HCT116 (cell line): ENCODE data around the gene NIF3L1. TPM values are rescaled to one million over a fixed set of nuclear protein-coding genes. Genes with fewer than 3 reads are reported as not detected.

Experiments used
- ATAC-seq: fragments of 200-7000 bp; cut with Tn5 transposase; 2 replicates; pipeline ENCODE4 v1.9.1; 2020; ENCODE audit warnings: mild to moderate bottlenecking, moderate library complexity
- BruUV-seq: library from RNA; stranded (reverse); fragments of 400-500 nt; replicated peaks from 2 replicates; lab custom pipeline; 2021; lab: Mats Ljungman, UMichigan
- CTCF ChIA-PET: fragments of 300-600 bp; sonication (Branson Sonifier 250); formaldehyde crosslinking; loops from one replicate; lab custom pipeline; 2021; ENCODE audit warnings: antibody characterized with exemption; lab: Charles Lee
- POLR2A ChIA-PET: fragments of 300-600, 350-600 bp; sonication (Branson Sonifier 250); formaldehyde crosslinking; loops from one replicate; lab custom pipeline; 2021; ENCODE audit warnings: antibody characterized with exemption; lab: Charles Lee
- RAD21 ChIA-PET, 2 experiments: fragments of 300-600 bp; sonication (Branson Sonifier 250); formaldehyde crosslinking; loops; one replicate each; lab custom pipeline; 2023; ENCODE audit warnings: low total read pairs in 2 of 2; ENCODE audit not compliant: uncharacterized antibody in 2 of 2, unreplicated experiment in 2 of 2, low non-redundant PET in 1 of 2; lab: Charles Lee
- DNase-seq: peaks from one replicate; pipeline ENCODE4 v3.0.0-alpha.2; 2010; ENCODE audit warnings: low read depth, low spot score
- H2AFZ ChIP-seq: fragments of 200-600 bp; shearing (Covaris generic), sonication (generic); 2 replicates; pipeline ENCODE4 v1.6.1; 2017; ENCODE audit warnings: low read depth, mixed run types, mixed read lengths, antibody characterized with exemption, low read length; ENCODE audit not compliant: poor library complexity, severe bottlenecking
- H3K27ac ChIP-seq: 2 replicates; pipeline ENCODE4 v1.5.1; 2012; ENCODE audit warnings: low read depth, low read length
- H3K27me3 ChIP-seq: fragments of 200-600 bp; sonication (generic); 2 replicates; pipeline ENCODE4 v1.6.1; 2016; ENCODE audit warnings: mixed run types, low read length, mixed read lengths; ENCODE audit not compliant: insufficient read depth
- H3K36me3 ChIP-seq, 2 experiments: fragments of 200-500 bp in 1 of 2; fragments of 200-600 bp in 1 of 2; sonication (Bioruptor generic) in 1 of 2; sonication (generic) in 1 of 2; 2 replicates each; pipeline versions ENCODE4 v1.5.1 to v1.6.1; 2014 to 2016; ENCODE audit warnings: low read length in 2 of 2, inconsistent platforms in 1 of 2, mixed read lengths in 1 of 2, mixed run types in 1 of 2; ENCODE audit not compliant: insufficient read depth in 2 of 2, control insufficient read depth in 1 of 2
- H3K4me1 ChIP-seq, 2 experiments: fragments of 200-600 bp in 1 of 2; sonication (generic) in 1 of 2; 2 replicates each; pipeline versions ENCODE4 v1.5.1 to v1.6.1; 2012 to 2017; ENCODE audit warnings: low read length in 2 of 2, inconsistent platforms in 1 of 2, mild to moderate bottlenecking in 1 of 2, mixed read lengths in 1 of 2, mixed run types in 1 of 2, moderate library complexity in 1 of 2; ENCODE audit not compliant: insufficient read depth in 2 of 2, control insufficient read depth in 1 of 2
- H3K4me2 ChIP-seq: fragments of 200-600 bp; sonication (generic); 2 replicates; pipeline ENCODE4 v1.6.1; 2017; ENCODE audit warnings: mixed run types, low read length, mixed read lengths
- H3K4me3 ChIP-seq, 2 experiments: fragments of 200-600 bp in 1 of 2; sonication (generic) in 1 of 2; replicated peaks in 1 of 2; 2 replicates each; pipeline ENCODE4 v1.5.1; 2011 to 2016; ENCODE audit warnings: low read length in 2 of 2, control low read depth in 1 of 2, low read depth in 1 of 2, mild to moderate bottlenecking in 1 of 2, mixed read lengths in 1 of 2, mixed run types in 1 of 2
- H3K79me2 ChIP-seq: fragments of 200-600 bp; sonication (generic); 2 replicates; pipeline ENCODE4 v1.6.1; 2017; ENCODE audit warnings: mild to moderate bottlenecking, mixed run types, low read length, moderate library complexity, mixed read lengths; ENCODE audit not compliant: insufficient read depth
- H3K9ac ChIP-seq: fragments of 200-600 bp; sonication (generic); 2 replicates; pipeline ENCODE4 v1.6.1; 2016; ENCODE audit warnings: low read length, mixed read lengths
- H3K9me2 ChIP-seq: fragments of 200-600 bp; sonication (generic), shearing (Covaris generic); 2 replicates; pipeline ENCODE4 v1.6.1; 2017; ENCODE audit warnings: mixed run types, mild to moderate bottlenecking, moderate library complexity; ENCODE audit not compliant: insufficient read depth
- H3K9me3 ChIP-seq, 2 experiments: fragments of 200-500 bp in 1 of 2; fragments of 200-600 bp in 1 of 2; sonication (Bioruptor generic) in 1 of 2; sonication (generic) in 1 of 2; 2 replicates each; pipeline ENCODE4 v1.6.1; 2014 to 2017; ENCODE audit warnings: low read length in 2 of 2, mixed read lengths in 2 of 2, inconsistent platforms in 1 of 2, low read depth in 1 of 2, mild to moderate bottlenecking in 1 of 2, mixed run types in 1 of 2, moderate library complexity in 1 of 2; ENCODE audit not compliant: control insufficient read depth in 1 of 2, insufficient read depth in 1 of 2
- H4K20me1 ChIP-seq: fragments of 200-600 bp; sonication (generic), shearing (Covaris generic); 2 replicates; pipeline ENCODE4 v1.6.1; 2017; ENCODE audit warnings: mixed run types, mild to moderate bottlenecking, moderate library complexity; ENCODE audit not compliant: insufficient read depth
- CBX3 ChIP-seq: IDR thresholded peaks from 2 replicates; pipeline ENCODE4 v1.6.1; 2012; ENCODE audit warnings: low read depth
- CEBPB ChIP-seq: IDR thresholded peaks from 2 replicates; pipeline ENCODE4 v1.6.1; 2012; ENCODE audit warnings: low read depth
- EGR1 ChIP-seq: IDR thresholded peaks from 2 replicates; pipeline ENCODE4 v1.6.1; 2012; ENCODE audit warnings: low read depth
- ELF1 ChIP-seq: IDR thresholded peaks from 2 replicates; pipeline ENCODE4 v1.6.1; 2012; ENCODE audit warnings: low read depth, borderline replicate concordance
- EZH2phosphoT487 ChIP-seq: fragments of 200-600 bp; IDR thresholded peaks from 2 replicates; pipeline ENCODE4 v1.6.1; 2018; ENCODE audit warnings: antibody characterized with exemption, borderline replicate concordance
- POLR2A ChIP-seq: IDR thresholded peaks from 2 replicates; pipeline ENCODE4 v1.7.0; 2011; ENCODE audit warnings: borderline replicate concordance; ENCODE audit not compliant: insufficient read depth, insufficient read length; ENCODE audit errors: extremely low read depth
- POLR2AphosphoS5 ChIP-seq: IDR thresholded peaks from 2 replicates; pipeline ENCODE4 v1.6.1; 2011; ENCODE audit warnings: mild to moderate bottlenecking, low read depth, low read length, moderate library complexity
- RAD21 ChIP-seq: IDR thresholded peaks from 2 replicates; pipeline ENCODE4 v1.6.1; 2012; ENCODE audit warnings: low read depth, mild to moderate bottlenecking
- SIN3A ChIP-seq: IDR thresholded peaks from 2 replicates; pipeline ENCODE4 v1.6.1; 2012; ENCODE audit warnings: low read depth
- SP1 ChIP-seq: IDR thresholded peaks from 2 replicates; pipeline ENCODE4 v1.6.1; 2012; ENCODE audit warnings: low read depth
- TCF7L2 ChIP-seq: IDR thresholded peaks from 2 replicates; pipeline ENCODE4 v1.7.0; 2011; ENCODE audit warnings: borderline replicate concordance, inconsistent platforms; ENCODE audit not compliant: insufficient read depth, insufficient read length; ENCODE audit errors: extremely low read depth
- ZFX ChIP-seq: fragments of 450-650 bp; IDR thresholded peaks from 2 replicates; pipeline ENCODE4 v1.6.1; 2017
- intact Hi-C: fragments of 100-400 bp; cut with micrococcal nuclease; formaldehyde crosslinking; loops from 2 replicates; pipeline ENCODE4 v1.10.0; 2022
- total RNA-seq: library from RNA; stranded (reverse); gene quantifications from one replicate; pipeline ENCODE4 v1.2.1, GENCODE V29; 2021; ENCODE audit not compliant: unreplicated experiment
- TF ChIP-seq, protein P1 (sequence below), 3 experiments: fragments of 200-600 bp in 1 of 3; sonication (generic) in 1 of 3; IDR thresholded peaks in 2 of 3; conservative IDR thresholded peaks in 1 of 3; 2 replicates each; pipeline ENCODE4 v1.5.1; 2012 to 2017; ENCODE audit warnings: low read depth in 2 of 3, low read length in 2 of 3, antibody characterized with exemption in 1 of 3, borderline replicate concordance in 1 of 3, control low read depth in 1 of 3, mild to moderate bottlenecking in 1 of 3, mixed read lengths in 1 of 3, mixed run types in 1 of 3, moderate library complexity in 1 of 3; ENCODE audit not compliant: insufficient read depth in 1 of 3
- TF ChIP-seq, protein P2 (sequence below): IDR thresholded peaks from 2 replicates; pipeline ENCODE4 v1.6.1; 2012
- TF ChIP-seq, protein P3 (sequence below): IDR thresholded peaks from 2 replicates; pipeline ENCODE4 v1.6.1; 2011; ENCODE audit warnings: mild to moderate bottlenecking, low read length, moderate library complexity; ENCODE audit not compliant: insufficient replicate concordance; ENCODE audit errors: extremely low read depth

Gene NIF3L1
- total RNA-seq, 1 experiment from 2014 or later, result 44.7 TPM

DNA sequence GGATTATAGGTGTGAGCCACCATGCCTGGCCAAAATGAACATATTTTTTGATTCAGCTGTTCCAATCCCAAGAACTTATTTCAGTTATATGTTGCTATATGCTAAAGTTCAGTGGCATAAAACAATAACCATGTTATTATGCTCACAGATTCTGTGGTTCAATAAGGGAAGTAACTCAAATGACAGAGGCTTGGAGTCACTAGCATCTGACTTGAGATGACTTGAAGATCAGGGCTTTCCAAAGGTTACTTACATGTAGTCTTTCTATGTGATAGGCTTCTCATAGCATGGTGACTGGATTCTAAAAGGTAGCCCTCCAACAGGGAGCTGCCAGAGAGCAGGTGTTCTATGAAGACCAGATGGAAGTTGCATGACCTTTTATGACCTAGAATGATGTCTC, 41.9 kb upstream of the NIF3L1 start:
- Histone ChIP-seq H3K4me1 (no peaks in the 10 kb centered on the region), H3K4me2 (no peak overlapping the region), H3K9ac (no peak overlapping the region), H4K20me1 (no peaks in the 10 kb centered on the region), H3K79me2 (no peaks in the 10 kb centered on the region), H3K27me3 (no peaks in the 10 kb centered on the region), H3K27ac (no peak overlapping the region), H2AFZ (no peak overlapping the region), H3K9me2 (no peaks in the 10 kb centered on the region), H3K4me3 (no peak overlapping the region), H3K36me3 (peaks cover 6 to 9% of the 10 kb centered on the region in 2 experiments; a peak in 2 of 4 replicates), H3K9me3 (no peaks in the 10 kb centered on the region)
- ChIA-PET POLR2A (interaction anchor here (1.8 kb wide), 1 partner anchor 21 kb away, joined by 5 read pairs; no protein-coding TSS in a partner anchor), RAD21 (no interaction called here), CTCF (no interaction called here)
- DNase-seq (no peak), ATAC-seq (no peak)
- TF ChIP-seq, protein P1, sequence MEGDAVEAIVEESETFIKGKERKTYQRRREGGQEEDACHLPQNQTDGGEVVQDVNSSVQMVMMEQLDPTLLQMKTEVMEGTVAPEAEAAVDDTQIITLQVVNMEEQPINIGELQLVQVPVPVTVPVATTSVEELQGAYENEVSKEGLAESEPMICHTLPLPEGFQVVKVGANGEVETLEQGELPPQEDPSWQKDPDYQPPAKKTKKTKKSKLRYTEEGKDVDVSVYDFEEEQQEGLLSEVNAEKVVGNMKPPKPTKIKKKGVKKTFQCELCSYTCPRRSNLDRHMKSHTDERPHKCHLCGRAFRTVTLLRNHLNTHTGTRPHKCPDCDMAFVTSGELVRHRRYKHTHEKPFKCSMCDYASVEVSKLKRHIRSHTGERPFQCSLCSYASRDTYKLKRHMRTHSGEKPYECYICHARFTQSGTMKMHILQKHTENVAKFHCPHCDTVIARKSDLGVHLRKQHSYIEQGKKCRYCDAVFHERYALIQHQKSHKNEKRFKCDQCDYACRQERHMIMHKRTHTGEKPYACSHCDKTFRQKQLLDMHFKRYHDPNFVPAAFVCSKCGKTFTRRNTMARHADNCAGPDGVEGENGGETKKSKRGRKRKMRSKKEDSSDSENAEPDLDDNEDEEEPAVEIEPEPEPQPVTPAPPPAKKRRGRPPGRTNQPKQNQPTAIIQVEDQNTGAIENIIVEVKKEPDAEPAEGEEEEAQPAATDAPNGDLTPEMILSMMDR (IDR thresholded peaks at IDR 0.05 in 2 of 3, conservative IDR thresholded peaks at IDR 0.05 in 1 of 3; ENCODE audit: borderline replicate concordance in 1 of 3, insufficient read depth in 1 of 3, low read depth in 2 of 3, low read length in 2 of 3), result no peak
- TF ChIP-seq EGR1, result no peak
- no peak for TF ChIP-seq SIN3A
- TF ChIP-seq RAD21, result no peak
- no peak for TF ChIP-seq ELF1
- no peak for TF ChIP-seq POLR2A
- TF ChIP-seq CBX3, result no peak
- TF ChIP-seq ZFX, result no peak
- TF ChIP-seq EZH2phosphoT487, result no peak
- no peak for TF ChIP-seq TCF7L2
- no peak for TF ChIP-seq CEBPB
- TF ChIP-seq, protein P2, sequence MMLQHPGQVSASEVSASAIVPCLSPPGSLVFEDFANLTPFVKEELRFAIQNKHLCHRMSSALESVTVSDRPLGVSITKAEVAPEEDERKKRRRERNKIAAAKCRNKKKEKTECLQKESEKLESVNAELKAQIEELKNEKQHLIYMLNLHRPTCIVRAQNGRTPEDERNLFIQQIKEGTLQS, result no peak
- no peak for TF ChIP-seq POLR2AphosphoS5
- TF ChIP-seq, protein P3, sequence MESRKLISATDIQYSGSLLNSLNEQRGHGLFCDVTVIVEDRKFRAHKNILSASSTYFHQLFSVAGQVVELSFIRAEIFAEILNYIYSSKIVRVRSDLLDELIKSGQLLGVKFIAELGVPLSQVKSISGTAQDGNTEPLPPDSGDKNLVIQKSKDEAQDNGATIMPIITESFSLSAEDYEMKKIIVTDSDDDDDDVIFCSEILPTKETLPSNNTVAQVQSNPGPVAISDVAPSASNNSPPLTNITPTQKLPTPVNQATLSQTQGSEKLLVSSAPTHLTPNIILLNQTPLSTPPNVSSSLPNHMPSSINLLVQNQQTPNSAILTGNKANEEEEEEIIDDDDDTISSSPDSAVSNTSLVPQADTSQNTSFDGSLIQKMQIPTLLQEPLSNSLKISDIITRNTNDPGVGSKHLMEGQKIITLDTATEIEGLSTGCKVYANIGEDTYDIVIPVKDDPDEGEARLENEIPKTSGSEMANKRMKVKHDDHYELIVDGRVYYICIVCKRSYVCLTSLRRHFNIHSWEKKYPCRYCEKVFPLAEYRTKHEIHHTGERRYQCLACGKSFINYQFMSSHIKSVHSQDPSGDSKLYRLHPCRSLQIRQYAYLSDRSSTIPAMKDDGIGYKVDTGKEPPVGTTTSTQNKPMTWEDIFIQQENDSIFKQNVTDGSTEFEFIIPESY, result no peak
- no peak for TF ChIP-seq SP1
- intact Hi-C loops, result no loop called here
- no TSS peak for BruUV-seq
